ENCODE data around the gene SLC25A10.
"Not testable (repeated sequence)": the region's sequence is repeated elsewhere in the genome, so short reads cannot be mapped to it uniquely, and the experiment has no call there.

The SLC25A10 gene

GRCh38 chr17:81722184-81723120 lies 10.4 kb downstream of the SLC25A10 start:
- DNase-seq (ENCODE audit: low spot score) = no peak

- no peak for DNase-seq (ENCODE audit: low spot score)
Measured at GRCh38 chr17:81723651-81724209, 11.6 kb downstream of the SLC25A10 start.

- DNase-seq (ENCODE audit: low spot score) = no peak
Measured at GRCh38 chr17:81725439-81725838, 13.4 kb downstream of the SLC25A10 start.

DNA sequence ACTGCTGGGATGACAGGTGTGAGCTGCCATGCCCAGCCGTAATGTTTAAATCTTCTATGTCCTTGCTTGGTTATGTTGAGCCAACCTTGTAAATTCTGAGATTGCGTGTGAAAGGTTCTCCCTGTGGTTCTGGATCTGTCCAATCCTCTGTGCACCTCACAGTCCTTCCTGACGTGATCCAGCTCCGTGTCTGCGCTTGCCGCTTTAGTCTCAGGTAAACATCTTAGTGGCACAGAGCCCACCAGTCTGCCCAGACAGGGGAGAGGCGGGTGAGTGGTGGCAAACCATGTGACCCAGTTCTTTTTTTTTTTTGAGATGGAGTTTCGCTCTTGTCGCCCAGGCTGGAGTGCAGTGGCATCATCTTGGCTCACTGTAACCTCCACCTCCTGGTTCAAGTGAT lies 13.9 kb downstream of the SLC25A10 start:
- DNase-seq (ENCODE audit: low spot score) = no peak

DNA sequence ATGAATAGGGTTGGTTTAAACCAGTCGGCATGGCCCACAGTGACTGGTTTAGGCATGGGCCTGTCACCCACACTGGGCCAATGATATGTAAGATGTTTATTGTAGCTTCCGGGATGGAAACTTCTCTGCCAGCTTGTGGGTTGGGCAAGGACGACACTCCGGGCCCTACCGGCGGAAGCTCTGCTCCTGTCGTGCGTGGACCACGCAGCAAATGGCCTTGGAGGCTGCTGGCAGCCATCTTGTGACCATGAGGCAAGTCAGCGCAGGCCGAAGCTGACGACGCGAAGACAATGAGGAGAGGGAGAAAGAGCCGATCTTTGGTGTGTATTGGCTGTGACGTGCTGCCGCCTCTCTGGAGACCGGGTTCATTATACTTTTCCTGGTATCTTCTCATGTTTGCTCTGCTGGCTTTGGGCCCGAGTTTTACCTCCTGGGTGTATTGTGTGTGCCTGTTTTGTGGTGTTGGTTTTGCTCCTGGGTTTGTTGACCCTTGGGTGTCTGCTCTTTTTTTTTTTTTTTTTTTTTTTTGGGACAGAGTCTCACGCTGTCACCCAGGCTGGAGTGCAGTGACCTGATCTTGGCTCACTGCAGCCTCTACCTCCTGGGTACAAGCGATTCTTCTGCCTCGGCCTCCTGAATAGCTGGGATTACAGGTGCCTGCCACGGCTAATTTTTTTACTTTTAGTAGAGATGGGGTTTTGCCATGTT lies 15.4 kb downstream of the SLC25A10 start:
- no peak for DNase-seq (ENCODE audit: low spot score)

DNA sequence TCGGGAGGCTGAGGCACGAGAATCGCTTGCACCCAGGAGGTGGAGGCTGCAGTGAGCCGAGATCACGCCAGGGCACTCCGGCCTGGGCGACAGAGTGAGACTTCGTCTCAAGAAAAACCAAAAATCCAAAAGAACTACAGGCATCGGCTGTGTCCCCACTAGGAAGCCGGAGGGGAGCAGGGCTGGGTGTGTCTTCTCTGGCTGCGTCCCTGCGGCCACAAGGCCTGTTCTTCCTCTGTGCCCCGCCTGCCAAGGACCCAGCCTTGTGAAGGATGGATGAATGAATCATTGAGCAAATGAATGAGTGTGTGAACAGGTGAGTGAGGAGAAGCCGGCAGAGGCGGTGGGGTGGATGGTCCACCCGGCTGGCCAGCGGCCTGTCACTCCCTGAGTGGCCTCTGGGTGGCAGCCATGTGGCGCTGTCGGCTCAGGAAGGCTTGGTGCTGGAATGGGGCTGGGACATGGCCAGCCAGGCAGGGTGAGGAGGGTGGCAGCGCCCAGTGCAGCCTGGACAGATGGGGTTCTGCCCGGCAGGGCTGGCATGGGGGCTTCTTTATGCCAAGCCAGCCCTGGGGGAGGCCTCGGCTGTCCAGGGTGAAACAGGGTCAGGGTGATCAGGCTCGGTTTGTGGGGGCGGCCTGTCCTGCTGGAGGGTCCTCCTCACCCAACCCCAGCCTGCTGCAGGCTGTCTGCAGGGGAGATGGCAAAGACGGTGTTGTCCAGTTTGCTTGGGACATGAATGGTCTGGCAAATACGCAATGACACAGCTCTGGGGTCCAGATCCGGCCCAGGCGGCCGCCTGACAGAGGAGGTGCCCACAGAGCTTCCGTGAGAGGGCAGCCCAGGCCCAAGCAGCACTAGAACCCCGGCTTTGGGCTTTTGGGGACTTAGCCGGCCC lies 21.7 kb downstream of the SLC25A10 start:
- DNase-seq (ENCODE audit: low spot score) = peak; percentile 96

DNA sequence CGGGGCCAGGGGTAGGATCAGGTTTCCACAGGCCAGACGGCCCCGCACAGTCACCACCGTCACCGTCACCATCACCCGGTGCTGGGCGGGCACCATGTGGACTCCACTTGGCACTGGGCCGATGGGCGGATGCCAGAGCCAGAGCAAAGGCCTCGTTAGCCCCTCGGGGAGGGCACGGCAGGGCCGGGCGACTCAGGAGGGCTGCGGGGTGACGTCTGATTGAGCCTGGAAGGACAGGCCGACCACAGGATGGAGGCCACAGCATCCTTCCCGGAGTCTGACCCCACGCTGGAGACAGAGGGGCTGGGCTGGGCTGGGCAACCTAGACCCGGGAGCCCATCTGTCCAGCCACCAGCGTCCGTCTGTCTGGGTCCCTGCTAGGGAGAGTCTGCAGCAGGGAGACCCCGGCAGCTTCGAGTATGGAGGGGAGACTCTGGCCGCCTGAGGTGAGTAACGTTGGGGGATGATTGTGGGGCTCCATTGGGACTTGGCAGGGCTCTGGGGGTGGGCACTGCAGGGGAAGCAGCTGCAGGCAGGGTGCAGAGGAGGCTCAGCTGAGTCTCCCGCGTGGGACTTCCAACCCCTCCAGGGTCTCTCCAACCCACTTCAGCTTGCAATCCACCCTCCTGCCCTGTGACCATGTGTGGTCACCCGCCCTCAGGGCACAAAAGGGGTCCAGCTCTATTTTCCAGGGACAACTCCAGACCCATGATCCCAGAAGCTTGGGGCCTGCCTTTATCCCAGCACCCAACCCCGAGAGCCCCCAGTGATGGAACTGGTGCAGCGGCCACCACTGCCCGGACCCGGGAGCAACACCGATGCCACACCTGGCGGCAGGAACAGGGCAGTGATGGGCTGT lies 22.6 kb downstream of the SLC25A10 start:
- no peak for DNase-seq (ENCODE audit: low spot score)

- DNase-seq (ENCODE audit: low spot score) = peak; percentile 81
Measured at GRCh38 chr17:81735264-81736102, 23.4 kb downstream of the SLC25A10 start.

GRCh38 chr17:81737947-81738800 lies 26.1 kb downstream of the SLC25A10 start:
- no peak for DNase-seq (ENCODE audit: low spot score)

DNA sequence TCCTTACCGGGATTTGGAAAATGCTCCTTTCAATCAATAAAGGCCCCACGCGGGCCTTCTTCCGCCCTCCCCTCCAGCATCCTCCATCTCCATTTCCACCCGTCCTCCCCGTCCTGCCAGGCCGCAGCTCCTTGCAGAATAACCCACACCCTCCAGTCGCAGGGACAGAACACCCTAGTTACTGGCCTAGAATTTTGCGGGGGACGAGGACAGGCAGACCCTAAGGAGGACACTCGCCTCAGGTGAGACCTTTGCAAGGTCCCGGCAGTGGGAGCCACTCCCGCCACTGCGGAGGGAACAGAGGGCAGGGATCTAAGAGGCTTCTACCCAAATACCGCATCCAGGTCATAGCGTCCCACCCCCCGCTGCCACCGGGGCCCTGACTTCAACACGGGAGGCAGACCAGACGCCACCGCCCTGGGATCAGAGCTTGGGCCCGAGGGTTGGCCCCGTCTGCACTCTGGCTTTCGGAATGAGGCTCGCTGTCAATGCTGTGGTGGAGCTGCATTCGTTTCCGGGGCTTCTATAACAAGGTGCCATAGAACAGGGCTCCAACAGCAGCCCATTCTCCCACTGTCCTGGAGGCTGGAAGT lies 26.8 kb downstream of the SLC25A10 start:
- no peak for DNase-seq (ENCODE audit: low spot score)

DNA sequence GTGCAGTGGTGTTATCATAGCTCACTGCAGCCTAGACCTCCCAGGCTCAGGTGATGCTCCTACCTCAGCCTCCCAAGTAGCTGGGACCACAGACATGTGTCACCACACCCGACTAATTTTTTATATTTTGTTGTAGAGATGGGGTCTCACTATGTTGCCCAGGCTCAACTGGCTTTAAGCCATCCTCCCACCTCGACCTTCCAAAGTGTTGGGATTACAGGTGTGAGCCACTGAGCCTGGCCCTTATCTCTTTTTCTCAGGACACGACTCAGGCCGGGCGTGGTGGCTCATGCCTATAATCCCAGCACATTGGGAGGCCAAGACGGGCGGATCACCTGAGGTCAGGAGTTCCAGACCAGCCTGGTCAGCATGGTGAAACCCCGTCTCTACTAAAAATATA lies 27.5 kb downstream of the SLC25A10 start:
- not testable (repeated sequence) for DNase-seq (ENCODE audit: low spot score)

- no peak for DNase-seq (ENCODE audit: low spot score)
Measured at GRCh38 chr17:81740395-81740961, 28.4 kb downstream of the SLC25A10 start.

- DNase-seq (ENCODE audit: low spot score) = no peak
Measured at GRCh38 chr17:81741049-81741593, 29.0 kb downstream of the SLC25A10 start.

DNA sequence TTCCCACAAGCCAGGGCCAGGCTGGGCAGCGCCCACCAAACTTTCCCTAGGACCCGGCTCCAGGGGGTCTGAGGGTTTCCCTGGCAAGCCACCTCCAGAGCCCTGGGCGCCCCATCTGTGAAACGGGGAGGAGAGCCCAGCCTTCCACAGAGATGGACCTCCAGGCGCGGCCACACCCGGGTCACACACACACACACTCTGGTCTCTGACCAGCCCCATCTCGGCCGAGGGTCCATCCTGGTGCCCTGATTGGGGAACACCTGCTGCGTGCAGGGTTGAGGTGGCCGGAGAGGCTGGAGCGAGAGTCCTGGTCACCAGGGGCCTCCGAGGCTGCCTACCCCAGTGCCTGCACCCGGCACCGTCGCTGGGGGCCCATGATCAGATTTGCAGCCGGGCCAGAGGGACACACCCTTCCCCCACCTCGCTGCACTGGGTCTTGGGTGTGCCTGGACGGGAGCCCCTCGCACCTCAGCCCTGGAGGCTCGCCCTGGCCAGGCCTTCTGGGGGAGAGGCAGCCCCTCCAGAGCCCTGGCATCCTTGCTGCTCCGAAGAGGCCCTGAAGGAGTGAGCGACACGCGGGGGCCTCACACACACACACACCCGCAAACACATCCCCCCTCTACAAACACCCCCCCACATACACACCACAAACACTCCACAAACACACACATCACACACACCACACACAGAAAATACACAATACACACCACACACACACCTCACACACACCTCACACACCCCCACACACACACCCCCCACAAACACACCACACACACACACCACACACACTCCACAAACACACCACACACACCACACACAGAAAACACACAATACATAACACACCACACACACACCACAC lies 29.7 kb downstream of the SLC25A10 start:
- no peak for DNase-seq (ENCODE audit: low spot score)
